Cardiac septum (tissue), 1 donor: ENCODE data around the gene DUSP9. TPM values are rescaled to one million over a fixed set of nuclear protein-coding genes. Genes with fewer than 3 reads are reported as not detected.
"Not testable (repeated sequence)": the region's sequence is repeated elsewhere in the genome, so short reads cannot be mapped to it uniquely, and the experiment has no call there.

Experiments
- DNase-seq: peaks from one replicate; pipeline ENCODE4 v3.0.0-alpha.2; 2020; ENCODE audit warnings: low spot score
- intact Hi-C: fragments of 100-400 bp; cut with DNase I; formaldehyde crosslinking; loops from one replicate; pipeline ENCODE4 v1.14.0; 2022
- long read RNA-seq: library from polyadenylated mRNA; unstranded; transcript quantifications from one replicate; pipeline ENCODE4 v2.0.0, GENCODE V29; 2021
- total RNA-seq: library from RNA; stranded (reverse); fragmentation: NEBNext Ultra II Directional; extraction: Animal tissue kit (Norgen Biotek cat#: 25700); gene quantifications from one replicate; pipeline ENCODE4 v1.2.1, GENCODE V29; 2021
- donor health status: DM: no; HTN: no; CAD: no.

DUSP9 gene
- total RNA-seq, result not detected
- long read RNA-seq, result 0 reads

- intact Hi-C loops, result no loop called here
- no peak for DNase-seq
These were observed at the start of gene DUSP9 for GRCh38 chrX:153646620-153647373. DUSP9 (plus strand) TSS chrX:153647203; CDS start chrX:153647954, 751 bp downstream.

GRCh38 chrX:153598541-153599191 lies 48.3 kb upstream of the DUSP9 start, which contains the start of gene CCNQ:
CCNQ (minus strand) TSS chrX:153599139; CDS start chrX:153599073, 66 bp downstream.
- no peak for DNase-seq
- intact Hi-C loops, result loop anchor here (2.0 kb wide), 1 partner anchor 44 kb away; no protein-coding TSS in a partner anchor

- intact Hi-C loops, result loop anchor here (2.0 kb wide), 1 partner anchor 45 kb away; no protein-coding TSS in a partner anchor
- peak; percentile 94 for DNase-seq
These were observed 47.6 kb upstream of the DUSP9 start for GRCh38 chrX:153599192-153600031.

GRCh38 chrX:153600032-153600373 lies 47.0 kb upstream of the DUSP9 start:
- intact Hi-C loops, result no loop called here
- no peak for DNase-seq

- no peak for DNase-seq
- intact Hi-C loops, result no loop called here
These were observed 46.1 kb upstream of the DUSP9 start for GRCh38 chrX:153600921-153601320.

GRCh38 chrX:153601511-153602110 lies 45.4 kb upstream of the DUSP9 start:
- intact Hi-C loops, result no loop called here
- DNase-seq, result no peak

- intact Hi-C loops, result no loop called here
- no peak for DNase-seq
These were observed 44.4 kb upstream of the DUSP9 start for GRCh38 chrX:153602601-153603000.

- no peak for DNase-seq
- intact Hi-C loops, result no loop called here
These were observed 43.8 kb upstream of the DUSP9 start for GRCh38 chrX:153603131-153603656.

GRCh38 chrX:153604666-153605380 lies 42.2 kb upstream of the DUSP9 start:
- DNase-seq, result not testable (repeated sequence)
- intact Hi-C loops, result loop anchor here (5.0 kb wide), 2 partner anchors 62 to 117 kb away; partner anchors contain the start of genes ABCD1 and BCAP31

GRCh38 chrX:153606503-153606902 lies 40.5 kb upstream of the DUSP9 start:
- DNase-seq, result no peak
- intact Hi-C loops, result loop anchor here (5.0 kb wide), 2 partner anchors 61 to 116 kb away; partner anchors contain the start of genes ABCD1 and BCAP31

- intact Hi-C loops, result loop anchor here (5.0 kb wide), 2 partner anchors 59 to 114 kb away; partner anchors contain the start of genes ABCD1 and BCAP31
- DNase-seq, result no peak
These were observed 38.6 kb upstream of the DUSP9 start for GRCh38 chrX:153608376-153608775.

- intact Hi-C loops, result loop anchor here (5.0 kb wide), 2 partner anchors 58 to 113 kb away; partner anchors contain the start of genes ABCD1 and BCAP31
These were observed 38.2 kb upstream of the DUSP9 start for GRCh38 chrX:153608806-153609205.

GRCh38 chrX:153609917-153610835 lies 36.8 kb upstream of the DUSP9 start:
- no peak for DNase-seq

More at GRCh38 chrX:153608806-153609205, 38.2 kb upstream of the DUSP9 start:
- DNase-seq, result no peak

GRCh38 chrX:153610836-153611213 lies 36.2 kb upstream of the DUSP9 start:
- intact Hi-C loops, result no loop called here

More at GRCh38 chrX:153609917-153610835, 36.8 kb upstream of the DUSP9 start:
- intact Hi-C loops, result loop anchor here (5.0 kb wide), 2 partner anchors 57 to 112 kb away; partner anchors contain the start of genes ABCD1 and BCAP31

GRCh38 chrX:153611298-153612095 lies 35.5 kb upstream of the DUSP9 start:
- intact Hi-C loops, result no loop called here
- DNase-seq, result no peak

More at GRCh38 chrX:153610836-153611213, 36.2 kb upstream of the DUSP9 start:
- no peak for DNase-seq

GRCh38 chrX:153612413-153612812 lies 34.6 kb upstream of the DUSP9 start:
- no peak for DNase-seq
- intact Hi-C loops, result no loop called here
